Lower leg skin (tissue), 4 donors: ENCODE measurements around the gene ARG1. TPM values are rescaled to one million over a fixed set of nuclear protein-coding genes. Genes with fewer than 3 reads are reported as not detected.

Source experiments
- DNase-seq, 2 donors: peaks; one replicate each; pipeline ENCODE4 v3.0.0-alpha.2; 2019; ENCODE audit warnings: low spot score in 2 of 2
- H3K4me3 ChIP-seq: fragments of 200-600 bp; sonication (generic); 2 replicates; pipeline ENCODE4 v1.5.1; 2017; ENCODE audit warnings: mild to moderate bottlenecking, low read depth; ENCODE audit not compliant: poor library complexity, severe bottlenecking
- CTCF ChIP-seq, 3 donors: fragments of 450-650 bp; IDR thresholded peaks; one replicate each; pipeline ENCODE4 v1.5.1; 2016; ENCODE audit warnings: antibody characterized with exemption in 3 of 3, mild to moderate bottlenecking in 3 of 3, moderate library complexity in 2 of 3
- POLR2A ChIP-seq, 2 donors: fragments of 450-650 bp; IDR thresholded peaks; one replicate each; pipeline ENCODE4 v1.6.1; 2016 to 2017; ENCODE audit warnings: antibody characterized with exemption in 2 of 2, mild to moderate bottlenecking in 1 of 2, moderate library complexity in 1 of 2
- WGBS, 2 donors: methylation state at CpG; one replicate each; pipeline ENCODE4 v1.1.5; 2018; 5-methylcytosine and 5-hydroxymethylcytosine counted together
- intact Hi-C: fragments of 100-400 bp; cut with DNase I; formaldehyde crosslinking; loops from one replicate; pipeline ENCODE4 v1.15.0; 2023; ENCODE audit warnings: low total_unique reads
- total RNA-seq, 4 donors: library from RNA; depleted of rRNA; stranded (reverse); fragments of >200 nt; gene quantifications; one replicate each; pipeline ENCODE4 v1.1.0, GENCODE V29; 2016

Gene ARG1
- total RNA-seq, 4 donors from 2014 or later: 104 to 248 (median 220) TPM

GRCh38 chr6:131592935-131593334, 19.9 kb downstream of the ARG1 start:
- intact Hi-C loops: no loop called here
- no peak for DNase-seq
- H3K4me3 ChIP-seq: no peak overlapping the region
- TF ChIP-seq CTCF (IDR thresholded peaks at IDR 0.05) (no peak), POLR2A (IDR thresholded peaks at IDR 0.05) (no peak)
- WGBS, 2 donors: 76 to 85% methylated on average over 2 of the region's 2 CpGs

GRCh38 chr6:131594074-131594473, 21.0 kb downstream of the ARG1 start:
- 94 to 95% methylated on average over 11 of the region's 11 CpGs for WGBS, 2 donors
- no peak for DNase-seq
- TF ChIP-seq CTCF (IDR thresholded peaks at IDR 0.05) (no peak), POLR2A (IDR thresholded peaks at IDR 0.05) (no peak)
- intact Hi-C loops: no loop called here
- no peak overlapping the region for H3K4me3 ChIP-seq

- DNase-seq: no peak
- 89 to 98% methylated on average over 3 of the region's 3 CpGs for WGBS, 2 donors
- no peak for TF ChIP-seq POLR2A (IDR thresholded peaks at IDR 0.05)
- no peak for TF ChIP-seq CTCF (IDR thresholded peaks at IDR 0.05)
- H3K4me3 ChIP-seq: no peak overlapping the region
- intact Hi-C loops: no loop called here
These were observed 24.4 kb downstream of the ARG1 start for GRCh38 chr6:131597446-131597845.

- no peak for TF ChIP-seq CTCF (IDR thresholded peaks at IDR 0.05)
- no peak for TF ChIP-seq POLR2A (IDR thresholded peaks at IDR 0.05)
- no peak overlapping the region for H3K4me3 ChIP-seq
- no peak for DNase-seq
- 85 to 87% methylated on average over 4 of the region's 4 CpGs for WGBS, 2 donors
- intact Hi-C loops: no loop called here
These were observed 27.7 kb downstream of the ARG1 start for GRCh38 chr6:131600716-131601115.

GRCh38 chr6:131602781-131603312, 29.8 kb downstream of the ARG1 start:
- intact Hi-C loops: no loop called here
- 79 to 90% methylated on average over 1 of the region's 1 CpG for WGBS, 2 donors
- no peak overlapping the region for H3K4me3 ChIP-seq
- no peak for DNase-seq
- TF ChIP-seq CTCF (IDR thresholded peaks at IDR 0.05): no peak
- no peak for TF ChIP-seq POLR2A (IDR thresholded peaks at IDR 0.05)

- no peak overlapping the region for H3K4me3 ChIP-seq
- TF ChIP-seq CTCF (IDR thresholded peaks at IDR 0.05): no peak
- TF ChIP-seq POLR2A (IDR thresholded peaks at IDR 0.05): no peak
- no peak for DNase-seq
- intact Hi-C loops: no loop called here
- 90 to 91% methylated on average over 5 of the region's 5 CpGs for WGBS, 2 donors
These were observed 40.4 kb downstream of the ARG1 start for GRCh38 chr6:131613296-131613925.
